ENCODE data around the gene RGS10. TPM values are rescaled to one million over a fixed set of nuclear protein-coding genes. Genes with fewer than 3 reads are reported as not detected.
"Not testable (repeated sequence)": the region's sequence is repeated elsewhere in the genome, so short reads cannot be mapped to it uniquely, and the experiment has no call there.

The RGS10 gene
- total RNA-seq (2014; rRNA removed; shearing (Covaris generic)) = 28.7 and 36.2 TPM in 2 replicates

- DNase-seq (ENCODE audit: low spot score) = peak; percentile 48
Measured at GRCh38 chr10:119542357-119542987, at the start of gene RGS10. Gene RGS10 (minus strand): TSS chr10:119542719. CDS start chr10:119542638, 81 bp downstream.

GRCh38 chr10:119588071-119588470 is 45.6 kb upstream of the RGS10 start:
- DNase-seq (ENCODE audit: low spot score) = no peak

- no peak for DNase-seq (ENCODE audit: low spot score)
Measured at GRCh38 chr10:119578355-119578754, 35.8 kb upstream of the RGS10 start.

GRCh38 chr10:119575991-119576390 is 33.5 kb upstream of the RGS10 start:
- no peak for DNase-seq (ENCODE audit: low spot score)

- peak; percentile 37 for DNase-seq (ENCODE audit: low spot score)
Measured at GRCh38 chr10:119575506-119575905, 33.0 kb upstream of the RGS10 start.

- DNase-seq (ENCODE audit: low spot score) = no peak
Measured at GRCh38 chr10:119567978-119568377, 25.5 kb upstream of the RGS10 start.

GRCh38 chr10:119562097-119562496 is 19.6 kb upstream of the RGS10 start:
- DNase-seq (ENCODE audit: low spot score) = no peak

GRCh38 chr10:119559511-119559910 is 17.0 kb upstream of the RGS10 start:
- not testable (repeated sequence) for DNase-seq (ENCODE audit: low spot score)

GRCh38 chr10:119556081-119556480 is 13.6 kb upstream of the RGS10 start:
- not testable (repeated sequence) for DNase-seq (ENCODE audit: low spot score)

- no peak for DNase-seq (ENCODE audit: low spot score)
Measured at GRCh38 chr10:119555178-119555784, 12.8 kb upstream of the RGS10 start.

- no peak for DNase-seq (ENCODE audit: low spot score)
Measured at GRCh38 chr10:119550827-119551226, 8.3 kb upstream of the RGS10 start.

GRCh38 chr10:119549247-119549999 is 6.9 kb upstream of the RGS10 start:
- DNase-seq (ENCODE audit: low spot score) = no peak

- DNase-seq (ENCODE audit: low spot score) = no peak
Measured at GRCh38 chr10:119546009-119546408, 3.5 kb upstream of the RGS10 start.

GRCh38 chr10:119545310-119545709 is 2.8 kb upstream of the RGS10 start:
- DNase-seq (ENCODE audit: low spot score) = no peak

GRCh38 chr10:119543814-119544642 is 1.5 kb upstream of the RGS10 start:
- DNase-seq (ENCODE audit: low spot score) = no peak

GRCh38 chr10:119542988-119543813 is 682 bp upstream of the RGS10 start:
- peak; percentile 45 for DNase-seq (ENCODE audit: low spot score)

- DNase-seq (ENCODE audit: low spot score) = no peak
Measured at GRCh38 chr10:119541459-119542356, 811 bp downstream of the RGS10 start.

GRCh38 chr10:119541046-119541445 is 1.5 kb downstream of the RGS10 start:
- DNase-seq (ENCODE audit: low spot score) = no peak

- no peak for DNase-seq (ENCODE audit: low spot score)
Measured at GRCh38 chr10:119540038-119540437, 2.5 kb downstream of the RGS10 start.

GRCh38 chr10:119539359-119539825 is 3.1 kb downstream of the RGS10 start:
- DNase-seq (ENCODE audit: low spot score) = no peak
